Renal cortical epithelial cell (primary cell): ENCODE data around the gene EXD3. TPM values are rescaled to one million over a fixed set of nuclear protein-coding genes. Genes with fewer than 3 reads are reported as not detected.

Experiments
- DNase-seq: peaks from one replicate; pipeline ENCODE4 v3.0.0-alpha.2; 2011; ENCODE audit warnings: low read depth
- total RNA-seq: library from RNA; depleted of rRNA; stranded (reverse); fragments of >200 nt; gene quantifications from 2 replicates; pipeline ENCODE4 v1.2.3, GENCODE V29; 2014

EXD3 gene
- total RNA-seq, 1 donor from 2014 or later = 12.2 TPM

- DNase-seq = no peak
Measured at GRCh38 chr9:137317718-137318511, 105.0 kb downstream of the EXD3 start.

DNA sequence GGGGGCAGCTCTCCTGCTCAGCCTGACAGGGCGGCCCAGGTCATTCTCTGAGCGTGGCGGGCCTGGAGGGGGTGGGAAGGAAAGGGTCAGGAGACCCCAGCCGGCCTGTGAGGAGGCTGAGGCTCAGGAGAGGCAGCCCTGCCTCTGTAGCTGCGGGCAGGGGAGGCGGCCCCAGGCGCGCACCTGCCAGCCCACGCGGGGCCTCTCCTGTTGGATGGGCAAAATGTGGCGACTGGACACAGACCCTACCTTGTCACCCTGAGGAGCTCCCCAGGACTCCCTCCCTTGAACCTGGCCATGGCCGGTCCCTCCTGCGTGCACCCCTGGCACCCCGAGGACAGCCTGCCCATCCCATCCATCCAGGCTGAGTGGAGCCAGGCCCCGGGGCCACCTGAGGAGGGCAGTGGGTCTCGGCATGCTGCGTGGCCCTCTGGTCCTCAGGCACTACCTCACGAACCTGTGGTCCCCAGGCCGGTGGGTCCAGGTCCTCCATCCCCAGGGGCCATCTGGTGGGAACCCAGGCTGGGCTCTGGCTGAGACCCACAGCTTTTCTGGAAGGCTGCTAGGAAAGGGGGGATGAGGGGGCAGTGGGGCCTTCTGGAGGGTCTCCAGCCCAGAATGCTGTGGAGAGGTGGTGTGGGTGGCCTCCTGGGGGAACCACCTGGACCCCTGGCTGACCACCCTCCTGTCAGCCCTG is 105.8 kb downstream of the EXD3 start:
- no peak for DNase-seq

GRCh38 chr9:137316012-137316981 is 106.7 kb downstream of the EXD3 start:
- DNase-seq = no peak

DNA sequence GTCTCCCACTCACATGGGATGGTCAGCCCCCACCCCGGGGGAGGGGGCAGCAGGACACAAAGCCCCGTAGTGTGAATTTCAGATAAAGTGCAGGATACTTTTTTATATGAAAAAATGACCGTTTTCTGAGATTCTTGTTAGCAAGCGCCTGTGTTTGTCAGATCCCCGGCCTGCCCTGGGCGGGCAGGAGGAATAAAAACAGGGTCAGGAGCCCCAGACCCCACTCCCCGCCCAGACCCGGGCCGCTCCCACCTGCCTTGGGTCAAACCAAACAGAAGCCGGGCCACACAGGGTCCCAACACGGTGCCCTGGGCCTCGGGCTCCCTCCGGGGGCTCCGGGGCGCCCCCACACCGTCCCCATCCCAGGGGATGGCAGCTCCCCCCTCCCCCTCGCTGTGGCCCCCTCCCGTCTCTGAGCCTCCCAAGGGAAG is 107.4 kb downstream of the EXD3 start:
- no peak for DNase-seq

DNA sequence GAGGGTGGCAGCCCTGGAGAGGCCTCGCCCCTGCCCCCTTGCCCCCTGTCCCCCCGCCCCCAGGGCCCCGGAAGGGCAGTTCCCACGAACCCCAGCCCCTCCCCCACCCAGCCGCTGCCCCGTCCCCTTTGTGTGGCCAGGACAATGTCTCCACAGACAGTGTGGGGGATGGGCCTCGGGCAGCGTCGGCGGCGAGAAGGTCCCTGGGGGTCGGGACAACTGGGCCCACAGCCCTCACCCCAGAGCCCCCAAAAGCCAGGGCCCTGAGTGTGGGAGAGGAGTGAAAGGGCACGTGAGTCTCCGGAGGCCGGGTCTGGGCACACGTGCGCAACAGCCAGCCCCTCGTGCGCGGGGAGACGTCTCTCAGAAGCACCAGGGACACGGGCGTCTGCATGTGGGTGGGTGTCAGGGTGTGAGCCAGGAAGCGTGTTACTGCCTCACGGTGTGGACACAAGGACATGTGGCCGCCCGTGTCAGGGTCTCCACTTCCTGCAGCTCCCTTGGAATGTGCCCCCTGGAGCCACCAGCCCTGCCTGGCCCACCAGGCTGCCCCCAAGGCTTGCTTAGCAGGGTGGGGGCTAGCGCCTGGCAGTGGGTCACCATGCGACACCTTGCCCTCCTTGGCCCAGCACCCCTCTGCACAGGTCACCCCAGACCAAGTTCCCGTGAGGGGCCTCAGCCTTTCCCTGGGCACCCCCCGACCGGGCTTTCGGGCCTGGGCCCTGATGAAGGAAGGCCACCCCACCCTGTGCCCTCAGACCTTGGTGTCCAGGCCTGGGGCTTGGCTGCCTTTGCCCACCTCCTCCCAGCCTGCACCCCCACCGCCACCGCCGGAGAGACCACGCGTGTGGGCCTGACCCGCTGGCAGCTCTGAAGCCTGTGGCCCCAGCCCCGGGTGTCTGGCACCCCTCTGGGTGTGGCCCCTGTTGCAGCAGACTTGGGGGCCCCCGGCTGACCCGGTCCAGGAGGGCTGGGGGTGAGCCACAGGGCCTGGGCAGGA is 108.1 kb downstream of the EXD3 start:
- no peak for DNase-seq

DNA sequence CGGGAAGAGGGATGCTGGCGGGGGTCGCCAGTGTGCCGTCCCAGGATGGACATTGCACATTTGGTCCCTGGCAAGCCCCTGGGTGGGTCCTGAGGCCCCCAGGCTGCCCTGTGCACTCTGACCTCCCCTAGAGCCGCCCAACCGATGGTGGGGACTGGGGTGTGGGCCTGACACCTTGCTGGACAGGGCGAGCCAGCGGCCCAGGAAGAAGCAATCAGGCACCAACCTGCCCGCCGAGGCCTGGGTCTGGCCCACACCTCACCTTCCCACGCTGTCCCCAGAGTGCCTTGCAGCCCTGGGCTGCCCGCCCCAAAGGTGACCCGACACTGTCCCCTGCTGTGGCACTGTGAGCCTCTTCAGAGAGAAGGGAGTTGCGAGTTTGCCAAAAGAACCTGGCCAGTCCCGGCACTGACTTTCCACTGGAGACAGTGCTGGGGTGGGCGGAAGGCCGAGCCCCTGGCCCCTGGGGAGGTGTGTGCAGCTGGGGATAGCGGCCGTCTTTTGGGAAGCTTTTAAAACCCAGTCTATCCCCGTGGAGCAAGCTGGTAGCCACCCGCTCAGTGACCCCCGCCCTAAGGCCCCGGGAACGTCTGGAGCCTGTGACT is 108.9 kb downstream of the EXD3 start:
- DNase-seq = no peak

DNA sequence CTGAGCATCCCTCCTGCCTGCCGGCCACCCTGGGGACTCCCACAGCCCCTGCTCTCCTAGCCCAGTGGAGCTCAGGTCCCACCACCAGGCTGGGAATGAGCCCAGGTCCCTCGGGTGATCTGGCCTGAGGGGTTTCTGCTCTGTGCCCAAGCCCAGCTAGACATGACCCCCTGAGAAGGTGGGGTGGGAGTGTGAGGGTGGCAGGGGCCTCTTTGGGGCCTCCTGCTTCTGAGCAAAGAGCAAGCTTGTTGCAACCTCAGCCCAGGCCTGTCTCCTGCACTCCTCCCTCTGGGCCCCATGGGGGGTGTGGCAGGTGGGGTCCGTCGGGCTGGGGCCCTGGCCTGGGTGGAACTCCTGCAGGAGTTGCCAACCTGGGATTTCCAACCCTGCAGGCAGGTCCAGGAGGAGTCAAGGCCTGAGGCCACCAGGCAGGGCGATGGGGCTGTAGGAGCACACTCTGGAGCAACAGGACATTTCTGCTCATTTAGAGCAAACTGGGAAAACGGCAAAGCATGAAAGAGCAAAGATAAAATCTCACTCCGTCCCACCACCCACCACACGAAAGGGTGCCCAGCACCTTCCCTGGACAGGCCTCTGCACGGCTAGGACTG is 109.5 kb downstream of the EXD3 start:
- no peak for DNase-seq

- DNase-seq = no peak
Measured at GRCh38 chr9:137312852-137313325, 110.1 kb downstream of the EXD3 start.

GRCh38 chr9:137311986-137312851 is 110.7 kb downstream of the EXD3 start:
- no peak for DNase-seq

GRCh38 chr9:137311171-137311985 is 111.6 kb downstream of the EXD3 start:
- peak; percentile 52 for DNase-seq

GRCh38 chr9:137310189-137311052 is 112.5 kb downstream of the EXD3 start:
- no peak for DNase-seq

GRCh38 chr9:137309368-137310188 is 113.4 kb downstream of the EXD3 start:
- DNase-seq = no peak

DNA sequence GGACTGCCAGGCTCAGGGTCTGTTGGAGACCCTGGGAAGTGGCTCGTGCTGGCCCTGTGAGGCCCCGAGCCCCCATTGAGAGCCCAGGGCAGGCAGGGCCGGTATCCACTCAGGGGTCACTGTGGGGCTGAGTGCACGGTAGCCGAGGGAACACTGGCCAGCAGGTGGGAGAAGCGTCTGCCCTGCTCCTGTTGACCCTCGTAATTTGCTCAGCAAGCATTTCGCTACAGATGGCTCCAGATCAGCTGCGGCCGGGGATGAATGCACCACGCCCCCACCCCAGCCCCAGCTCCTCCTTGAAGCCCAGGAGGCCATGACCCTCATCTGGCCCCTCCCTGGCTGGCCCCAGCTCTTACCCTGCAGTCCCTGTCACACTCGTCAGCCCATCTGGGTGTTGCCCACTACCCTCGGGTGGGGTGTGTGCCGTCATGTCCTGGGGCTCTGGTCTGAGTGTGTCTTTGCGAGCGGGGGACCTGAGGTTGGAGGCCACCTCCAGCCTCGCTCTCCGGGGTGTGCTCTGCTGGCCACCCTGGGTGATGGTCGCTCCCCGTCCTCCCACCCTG is 114.8 kb downstream of the EXD3 start:
- DNase-seq = no peak

DNA sequence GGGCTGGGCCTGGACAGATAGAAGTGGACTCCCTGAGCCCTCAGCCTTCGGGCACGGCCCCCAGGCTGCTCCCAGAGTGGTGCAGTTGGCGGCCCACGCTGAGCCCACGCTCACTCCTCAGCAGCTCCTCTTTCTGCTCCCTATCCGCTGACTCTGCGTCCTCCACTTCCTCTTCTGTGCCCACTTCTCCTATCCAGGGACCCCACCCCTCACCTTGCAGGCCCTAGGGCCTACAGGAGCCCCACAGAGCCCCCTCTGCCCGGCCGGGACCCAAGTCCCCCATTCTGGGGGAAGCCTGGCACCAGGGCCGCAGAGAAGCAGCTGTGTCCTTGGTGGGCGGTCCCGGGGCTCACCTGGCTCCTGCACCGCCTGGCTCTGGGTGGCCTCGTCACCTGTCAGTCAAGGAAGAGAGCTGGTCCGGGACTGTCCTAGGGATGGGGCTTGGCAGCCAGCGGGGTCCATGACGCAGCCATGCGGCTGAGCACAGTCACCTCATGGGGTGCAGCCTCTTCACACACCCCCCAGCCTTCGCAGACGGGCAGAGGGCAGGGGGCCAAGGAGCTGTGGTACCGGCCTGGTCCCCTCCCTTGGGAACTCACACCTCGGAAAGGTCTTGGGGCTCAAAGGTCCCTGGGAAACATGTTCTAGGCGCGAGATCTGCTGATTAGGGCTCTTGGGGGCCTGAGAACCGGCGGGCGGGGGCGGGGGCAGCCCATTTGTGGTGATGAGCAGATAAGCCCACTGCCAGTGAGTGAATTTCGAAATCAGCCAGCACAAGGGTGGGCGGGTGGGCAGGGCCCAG is 115.5 kb downstream of the EXD3 start:
- no peak for DNase-seq

DNA sequence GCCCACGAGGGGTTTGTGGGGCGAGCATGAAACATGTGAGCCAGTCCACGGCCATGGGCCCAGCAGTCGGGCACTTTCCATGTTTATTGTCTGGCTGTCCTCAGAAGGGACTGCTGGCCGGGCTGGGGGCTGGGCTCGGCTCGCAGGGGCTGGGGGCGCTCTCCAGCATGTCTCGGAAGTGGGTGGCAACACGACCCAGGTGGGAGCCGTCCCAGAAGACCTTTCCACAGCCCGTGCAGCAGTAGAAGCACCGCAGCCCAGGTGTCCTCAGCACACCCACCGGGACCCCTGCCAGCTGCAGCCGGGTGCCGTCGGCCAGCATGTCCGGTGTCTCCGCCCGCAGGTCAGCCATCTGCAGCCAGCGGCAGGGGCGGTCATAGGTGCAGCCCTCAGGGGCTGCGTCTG is 116.1 kb downstream of the EXD3 start:
- no peak for DNase-seq
